ENCODE measurements around the gene ST3GAL2.

Gene ST3GAL2

GRCh38 chr16:70433458-70434103, 5.3 kb downstream of the ST3GAL2 start:
- CTCF ChIA-PET: no interaction called here
- no peak for DNase-seq (ENCODE audit: low spot score)
- TF ChIP-seq CTCF (conservative IDR thresholded peaks at IDR 0.05; ENCODE audit: low read depth): no peak
- peak overlapping the region; percentile 81 for H3K27ac ChIP-seq
- POLR2A ChIA-PET (ENCODE audit: low non-redundant PET): interaction anchor here (0.7 kb wide), 1 partner anchor 318 kb away, joined by 4 read pairs; no protein-coding TSS in a partner anchor

- peak overlapping the region; percentile 81 for H3K27ac ChIP-seq
- no peak for DNase-seq (ENCODE audit: low spot score)
- TF ChIP-seq CTCF (conservative IDR thresholded peaks at IDR 0.05; ENCODE audit: low read depth): no peak
- ChIA-PET POLR2A (ENCODE audit: low non-redundant PET) (no interaction called here), CTCF (no interaction called here)
Observed at GRCh38 chr16:70432723-70433457, 6.0 kb downstream of the ST3GAL2 start.

- H3K27ac ChIP-seq: peak overlapping the region; percentile 81
- no peak for DNase-seq (ENCODE audit: low spot score)
- TF ChIP-seq CTCF (conservative IDR thresholded peaks at IDR 0.05; ENCODE audit: low read depth): no peak
- ChIA-PET CTCF (no interaction called here), POLR2A (ENCODE audit: low non-redundant PET) (no interaction called here)
Observed at GRCh38 chr16:70432356-70432722, 6.6 kb downstream of the ST3GAL2 start.

GRCh38 chr16:70430667-70431536, 8.0 kb downstream of the ST3GAL2 start:
- ChIA-PET POLR2A (ENCODE audit: low non-redundant PET) (no interaction called here), CTCF (no interaction called here)
- DNase-seq (ENCODE audit: low spot score): no peak
- peak overlapping the region; percentile 58 for H3K27ac ChIP-seq
- no peak for TF ChIP-seq CTCF (conservative IDR thresholded peaks at IDR 0.05; ENCODE audit: low read depth)

- peak overlapping the region; percentile 58 for H3K27ac ChIP-seq
- no peak for TF ChIP-seq CTCF (conservative IDR thresholded peaks at IDR 0.05; ENCODE audit: low read depth)
- ChIA-PET CTCF (no interaction called here), POLR2A (ENCODE audit: low non-redundant PET) (no interaction called here)
- DNase-seq (ENCODE audit: low spot score): no peak
Observed at GRCh38 chr16:70429888-70430666, 8.8 kb downstream of the ST3GAL2 start.

All from RWPE1 (cell line).